Loucy (cell line): ENCODE data around the gene ZFYVE28.

Source experiments
- EZH2phosphoT487 ChIP-seq: fragments of 200-600 bp; IDR thresholded peaks from 2 replicates; pipeline ENCODE4 v1.6.1; 2018; ENCODE audit warnings: antibody characterized with exemption, mild to moderate bottlenecking, moderate library complexity, borderline replicate concordance
- TF ChIP-seq, protein P1 (sequence below): fragments of 200-600 bp; sonication (generic); conservative IDR thresholded peaks from 2 replicates; pipeline ENCODE4 v1.5.1; 2014; ENCODE audit warnings: mild to moderate bottlenecking, antibody characterized with exemption, low read length

DNA sequence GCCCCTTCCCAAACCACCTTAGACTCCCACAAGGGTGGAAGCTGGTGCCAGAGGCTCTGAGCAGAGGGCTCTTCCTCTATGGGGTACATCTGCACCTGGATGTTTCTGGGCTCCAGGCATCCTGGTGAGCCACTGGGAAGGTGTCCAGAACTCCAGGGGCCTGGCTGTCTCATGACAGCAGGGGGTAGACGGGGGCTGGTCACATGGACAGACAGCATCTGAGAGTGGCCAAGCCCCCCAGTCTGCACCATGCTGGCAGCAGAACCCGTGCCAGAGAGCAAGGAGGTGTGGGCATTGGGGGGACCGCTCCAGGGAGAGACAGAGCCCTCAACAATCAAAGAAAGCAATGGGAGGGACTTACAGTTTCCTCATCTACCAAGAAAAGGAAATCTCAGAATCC, 39.5 kb downstream of the ZFYVE28 start:
- TF ChIP-seq, protein P1, sequence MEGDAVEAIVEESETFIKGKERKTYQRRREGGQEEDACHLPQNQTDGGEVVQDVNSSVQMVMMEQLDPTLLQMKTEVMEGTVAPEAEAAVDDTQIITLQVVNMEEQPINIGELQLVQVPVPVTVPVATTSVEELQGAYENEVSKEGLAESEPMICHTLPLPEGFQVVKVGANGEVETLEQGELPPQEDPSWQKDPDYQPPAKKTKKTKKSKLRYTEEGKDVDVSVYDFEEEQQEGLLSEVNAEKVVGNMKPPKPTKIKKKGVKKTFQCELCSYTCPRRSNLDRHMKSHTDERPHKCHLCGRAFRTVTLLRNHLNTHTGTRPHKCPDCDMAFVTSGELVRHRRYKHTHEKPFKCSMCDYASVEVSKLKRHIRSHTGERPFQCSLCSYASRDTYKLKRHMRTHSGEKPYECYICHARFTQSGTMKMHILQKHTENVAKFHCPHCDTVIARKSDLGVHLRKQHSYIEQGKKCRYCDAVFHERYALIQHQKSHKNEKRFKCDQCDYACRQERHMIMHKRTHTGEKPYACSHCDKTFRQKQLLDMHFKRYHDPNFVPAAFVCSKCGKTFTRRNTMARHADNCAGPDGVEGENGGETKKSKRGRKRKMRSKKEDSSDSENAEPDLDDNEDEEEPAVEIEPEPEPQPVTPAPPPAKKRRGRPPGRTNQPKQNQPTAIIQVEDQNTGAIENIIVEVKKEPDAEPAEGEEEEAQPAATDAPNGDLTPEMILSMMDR = no peak
- no peak for TF ChIP-seq EZH2phosphoT487
